Aorta (tissue), 5 donors: Measurements from ENCODE around the gene OPRL1. TPM values are rescaled to one million over a fixed set of nuclear protein-coding genes. Genes with fewer than 3 reads are reported as not detected.
A peak's percentile ranks its signal among the peaks of the same experiment; 100 is the strongest.

Source experiments
- ATAC-seq: fragments of 200-7000 bp; cut with Tn5 transposase; one replicate; pipeline ENCODE4 v1.9.1; 2022; ENCODE audit warnings: moderate library complexity; ENCODE audit not compliant: low FRiP score
- DNase-seq, 2 donors: peaks; one replicate each; pipeline ENCODE4 v3.0.0-alpha.2; 2020
- H3K27ac ChIP-seq, 2 donors: one replicate each; pipeline ENCODE4 v1.5.1; 2013; ENCODE audit warnings: low read length in 2 of 2, mild to moderate bottlenecking in 2 of 2, moderate library complexity in 2 of 2, control low read depth in 1 of 2, inconsistent platforms in 1 of 2, low read depth in 1 of 2
- H3K27me3 ChIP-seq, 2 donors: one replicate each; pipeline ENCODE4 v1.6.1; 2013; ENCODE audit warnings: control low read depth in 1 of 2, low read length in 1 of 2, mild to moderate bottlenecking in 1 of 2, moderate library complexity in 1 of 2; ENCODE audit not compliant: insufficient read depth in 2 of 2, control insufficient read depth in 1 of 2
- H3K36me3 ChIP-seq, 2 donors: one replicate each; pipeline ENCODE4 v1.6.1; 2013; ENCODE audit warnings: control low read depth in 1 of 2, low read length in 1 of 2, mild to moderate bottlenecking in 1 of 2; ENCODE audit not compliant: insufficient read depth in 2 of 2, control insufficient read depth in 1 of 2
- H3K4me1 ChIP-seq, 2 donors: one replicate each; pipeline ENCODE4 v1.6.1; 2013; ENCODE audit warnings: low read length in 2 of 2, control low read depth in 1 of 2, mild to moderate bottlenecking in 1 of 2, moderate library complexity in 1 of 2; ENCODE audit not compliant: insufficient read depth in 2 of 2, control insufficient read depth in 1 of 2
- H3K4me3 ChIP-seq, 2 donors: one replicate each; pipeline ENCODE4 v1.5.1; 2013; ENCODE audit warnings: low read length in 2 of 2, control low read depth in 1 of 2, mild to moderate bottlenecking in 1 of 2
- H3K9me3 ChIP-seq: one replicate; pipeline ENCODE4 v1.6.1; 2013; ENCODE audit warnings: mild to moderate bottlenecking, low read length; ENCODE audit not compliant: control insufficient read depth
- WGBS, 2 donors: extraction: QIAGEN DNeasy Blood & Tissue Kit; methylation state at CpG; one replicate each; pipeline ENCODE4 v1.1.7; 2013; 5-methylcytosine and 5-hydroxymethylcytosine counted together
- intact Hi-C, 2 donors: fragments of 100-400 bp; cut with DNase I; formaldehyde crosslinking; loops; one replicate each; pipeline versions ENCODE4 v1.14.2 to v1.15.0; 2022
- polyA plus RNA-seq, 2 donors: library from polyadenylated mRNA; stranded (reverse); fragments of 200-250 nt; gene quantifications; one replicate each; pipeline ENCODE4 v1.2.3, GENCODE V29; 2013
- total RNA-seq, 2 donors: library from RNA; stranded (reverse); fragmentation: NEBNext Ultra II Directional; extraction: Animal tissue kit (Norgen Biotek cat#: 25700); gene quantifications; one replicate each; pipeline ENCODE4 v1.2.1, GENCODE V29; 2021
- donor health status: healthy with polysubstance abuse.
- donor health status: Bipolar disorder and iron deficiency.
- donor health status: DM: no; HTN: no; CAD: no.
- donor health status: DM: no; HTN: no; CAD: no.
- donor health status: DM: yes; HTN: yes; CAD: no.

The OPRL1 gene
- total and polyA plus RNA-seq, 4 donors: 0.72 to 2.9 (median 0.95) TPM

DNA sequence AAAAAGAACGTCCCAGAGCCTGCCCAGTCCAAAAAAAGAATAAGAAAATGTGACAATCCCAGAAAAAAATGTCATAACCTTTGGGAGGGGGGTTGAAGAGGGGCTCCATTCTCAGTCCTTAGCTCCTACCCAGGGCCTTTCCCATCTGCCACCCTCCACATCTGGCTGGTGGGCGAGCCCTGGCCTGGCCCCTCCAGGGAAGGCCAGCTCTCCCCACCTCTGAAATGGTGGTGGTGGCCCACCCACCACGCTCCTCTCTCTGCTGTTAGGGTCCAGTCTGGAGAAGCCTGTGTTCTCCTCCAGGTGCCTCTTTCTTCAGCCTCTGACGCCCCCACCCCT lies 979 bp upstream of the OPRL1 start:
- WGBS, 2 donors: 15% methylated on average over 4 of the region's 4 CpGs

DNA sequence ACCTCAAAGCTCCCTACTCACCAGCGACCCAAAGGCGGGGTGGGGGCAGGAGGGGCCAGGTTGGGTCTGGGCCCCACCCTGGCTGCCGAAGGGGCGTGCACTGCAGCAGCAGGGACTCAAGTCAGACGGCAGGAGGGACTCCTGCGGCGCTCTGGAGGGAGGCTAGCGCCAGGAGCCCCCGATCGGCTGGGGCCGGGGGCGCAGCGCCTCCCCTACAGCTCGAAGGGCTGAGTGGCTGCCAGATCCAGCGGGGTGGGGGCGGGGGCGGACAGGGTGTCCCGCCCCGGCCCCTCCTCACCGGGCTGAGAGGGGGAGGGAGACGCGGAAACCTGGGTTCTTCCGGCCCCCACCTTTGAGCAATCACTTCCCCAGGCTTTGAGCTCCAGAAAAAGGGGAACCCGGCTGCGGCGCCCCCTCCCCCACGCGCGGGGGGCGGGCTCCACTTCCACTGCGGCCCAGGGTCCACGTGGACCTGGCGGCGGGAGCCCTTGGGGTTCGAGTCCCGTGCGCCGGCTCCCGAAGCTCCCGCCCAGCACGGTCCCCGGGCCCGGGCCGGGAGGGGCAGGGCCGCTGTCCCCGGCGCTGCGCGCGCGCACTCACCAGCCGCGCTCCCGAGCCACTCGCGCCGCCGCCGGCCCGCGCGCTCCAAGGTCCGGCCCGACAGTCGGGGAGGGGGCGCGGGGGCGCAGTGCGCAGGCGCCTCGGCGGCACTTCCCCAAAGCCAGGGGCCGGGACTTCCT lies 439 bp upstream of the OPRL1 start, which contains the start of gene RGS19:
Gene RGS19 (minus strand): TSS at position 246 of the 740 bp plus-strand sequence. CDS start 2,632 bp downstream, outside the sequence.
- Histone ChIP-seq H3K27ac (no peak within 1 kb of the TSS), H3K4me1 (no peaks in the 10 kb centered on the region), H3K36me3 (no peaks in the 10 kb centered on the region), H3K4me3 (peak within 1 kb of the TSS; percentile 46 to 66), H3K9me3 (no peaks in the 10 kb centered on the region), H3K27me3 (no peaks in the 10 kb centered on the region)
- intact Hi-C loops: no loop called here
- DNase-seq (peak; percentile 90 to 92), ATAC-seq (peak; percentile 67)
- WGBS, 2 donors: 0 to 1% methylated on average over 38 to 73 of the region's 73 CpGs

More for the DNA sequence above, 979 bp upstream of the OPRL1 start:
- no peaks in the 10 kb centered on the region for H3K27me3 ChIP-seq
- DNase-seq (no peak), ATAC-seq (no peak)
- H3K36me3 ChIP-seq: no peaks in the 10 kb centered on the region
- H3K27ac ChIP-seq: no peak overlapping the region
- H3K9me3 ChIP-seq: no peaks in the 10 kb centered on the region
- no peaks in the 10 kb centered on the region for H3K4me1 ChIP-seq
- intact Hi-C loops: no loop called here
- H3K4me3 ChIP-seq: peak overlapping the region; percentile 46 to 66

DNA sequence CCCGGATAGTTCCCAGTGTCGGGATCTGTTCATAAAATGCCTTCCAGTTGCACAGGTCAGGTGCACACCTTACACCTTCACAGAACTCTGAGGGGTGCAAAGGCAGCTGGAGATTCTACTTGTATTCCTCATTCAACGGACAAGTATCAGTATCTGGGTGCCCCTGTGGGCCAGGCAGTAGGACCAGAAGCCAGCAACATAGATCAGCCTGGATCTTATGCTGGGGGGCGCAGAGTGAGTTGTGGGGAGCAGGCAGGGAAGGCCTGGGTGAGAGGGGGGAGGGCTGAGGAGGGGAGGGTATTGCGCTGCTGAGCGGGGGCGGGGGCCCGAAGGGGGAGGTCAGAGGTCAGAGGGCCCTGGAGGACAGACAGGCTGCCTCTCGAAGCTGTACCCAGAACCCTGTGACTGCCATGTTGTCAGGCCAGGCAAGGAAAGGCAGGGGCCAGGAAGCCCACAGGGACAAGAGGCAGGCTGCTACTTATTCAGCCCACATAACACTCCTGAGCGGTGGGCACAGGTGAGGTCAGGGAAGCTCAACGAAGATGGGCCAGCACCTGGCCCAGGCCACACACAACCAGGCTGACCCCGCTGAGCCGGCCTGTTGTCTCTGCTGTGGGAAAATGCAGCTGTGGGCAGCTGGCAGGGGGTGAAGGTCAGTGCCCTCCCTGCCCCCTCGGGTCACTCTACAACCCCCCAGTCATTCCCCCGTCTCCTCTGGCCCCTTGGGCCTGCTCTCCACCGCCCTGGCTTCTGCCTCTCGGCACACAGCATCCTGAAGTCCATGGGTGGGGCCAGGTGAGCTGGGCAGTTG lies 1.1 kb downstream of the OPRL1 start:
- no peaks in the 10 kb centered on the region for H3K36me3 ChIP-seq
- no peaks in the 10 kb centered on the region for H3K27me3 ChIP-seq
- H3K27ac ChIP-seq: no peak overlapping the region
- no peak overlapping the region for H3K4me3 ChIP-seq
- 81 to 86% methylated on average over 16 to 17 of the region's 17 CpGs for WGBS, 2 donors
- no peaks in the 10 kb centered on the region for H3K4me1 ChIP-seq
- ATAC-seq: no peak
- intact Hi-C loops: no loop called here
- no peaks in the 10 kb centered on the region for H3K9me3 ChIP-seq
- no peak for DNase-seq

- WGBS, 2 donors: 87 to 95% methylated on average over 6 of the region's 6 CpGs
- H3K4me1 ChIP-seq: no peaks in the 10 kb centered on the region
- no peaks in the 10 kb centered on the region for H3K27me3 ChIP-seq
- H3K4me3 ChIP-seq: no peak overlapping the region
- intact Hi-C loops: no loop called here
- no peak overlapping the region for H3K27ac ChIP-seq
- no peak for ATAC-seq
- H3K9me3 ChIP-seq: no peaks in the 10 kb centered on the region
- DNase-seq: no peak
- no peaks in the 10 kb centered on the region for H3K36me3 ChIP-seq
Measured at GRCh38 chr20:64081624-64081964, 1.7 kb downstream of the OPRL1 start.

DNA sequence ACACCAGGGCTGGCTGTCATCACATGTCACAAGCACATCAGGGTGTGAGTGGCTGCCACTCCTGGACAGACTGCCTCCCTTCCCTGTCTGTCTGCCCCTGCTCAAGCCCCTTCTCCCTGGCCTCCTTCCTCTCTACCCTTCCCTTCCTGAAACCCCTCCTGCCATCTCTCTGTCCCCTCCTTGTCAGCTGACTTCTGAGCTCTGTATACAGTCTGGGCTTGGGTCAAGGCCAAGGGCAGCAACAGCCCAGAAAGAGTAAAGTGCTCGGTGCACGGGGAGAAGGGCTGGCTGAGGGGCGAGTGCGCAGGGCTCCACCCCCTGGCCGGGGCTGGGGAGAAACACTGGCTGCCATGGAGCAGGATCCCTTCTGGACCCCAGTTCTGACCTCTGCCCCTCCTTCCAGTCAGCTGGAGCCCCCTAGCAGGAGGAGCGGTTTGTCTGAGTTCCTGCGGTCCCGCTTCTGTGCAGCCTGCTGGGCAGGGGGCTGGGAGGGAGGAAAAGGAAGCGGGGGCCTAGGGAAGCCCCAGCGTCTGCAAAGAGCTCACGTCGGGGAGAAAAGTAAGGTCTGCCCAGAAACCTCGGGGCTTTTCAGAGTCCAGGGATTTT lies 2.3 kb downstream of the OPRL1 start:
- intact Hi-C loops: no loop called here
- ATAC-seq: no peak
- DNase-seq: no peak
- Histone ChIP-seq H3K36me3 (no peaks in the 10 kb centered on the region), H3K4me1 (no peaks in the 10 kb centered on the region), H3K27ac (no peak overlapping the region), H3K9me3 (no peaks in the 10 kb centered on the region), H3K4me3 (no peak overlapping the region), H3K27me3 (no peaks in the 10 kb centered on the region)
- 29 to 35% methylated on average over 13 of the region's 13 CpGs for WGBS, 2 donors

GRCh38 chr20:64082820-64083377 lies 3.0 kb downstream of the OPRL1 start:
- Histone ChIP-seq H3K4me3 (no peak overlapping the region), H3K36me3 (no peaks in the 10 kb centered on the region), H3K27me3 (no peaks in the 10 kb centered on the region), H3K4me1 (no peaks in the 10 kb centered on the region), H3K9me3 (no peaks in the 10 kb centered on the region), H3K27ac (no peak overlapping the region)
- WGBS, 2 donors: 26 to 32% methylated on average over 13 of the region's 13 CpGs
- intact Hi-C loops: no loop called here
- no peak for DNase-seq
- no peak for ATAC-seq

DNA sequence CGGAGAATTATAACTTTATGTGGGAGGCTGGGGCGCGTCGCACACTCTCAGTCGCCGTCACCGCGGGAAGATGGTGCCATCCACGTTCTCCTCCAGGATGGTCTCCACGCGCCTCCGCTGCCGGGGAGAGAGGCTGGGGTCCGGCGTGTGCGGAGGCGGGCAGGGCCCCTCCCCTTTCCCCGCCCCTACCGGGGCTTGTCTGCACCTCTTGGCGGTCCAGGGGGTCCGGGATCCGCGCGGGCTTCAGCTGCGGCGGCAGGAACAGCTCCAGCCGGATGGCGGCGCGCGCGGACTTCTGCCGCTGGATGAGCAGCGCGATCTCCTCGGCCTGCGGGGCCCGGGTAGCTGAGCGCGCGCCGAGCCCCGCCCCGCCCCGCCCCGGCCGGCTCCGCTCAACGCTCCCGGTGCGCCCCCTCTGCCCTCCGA lies 3.5 kb downstream of the OPRL1 start:
- ATAC-seq (peak; percentile 65), DNase-seq (peak; percentile 80 to 92)
- 1% methylated on average over 38 to 52 of the region's 52 CpGs for WGBS, 2 donors
- peak overlapping the region in 1 of 2 donors; percentile 27 for H3K4me3 ChIP-seq
- H3K27me3 ChIP-seq: no peaks in the 10 kb centered on the region
- intact Hi-C loops: no loop called here
- no peaks in the 10 kb centered on the region for H3K4me1 ChIP-seq
- H3K9me3 ChIP-seq: no peaks in the 10 kb centered on the region
- H3K36me3 ChIP-seq: no peaks in the 10 kb centered on the region
- H3K27ac ChIP-seq: no peak overlapping the region

GRCh38 chr20:64083804-64084684 lies 4.2 kb downstream of the OPRL1 start, which contains the start of gene LKAAEAR1:
Gene LKAAEAR1 (minus strand): TSS chr20:64084398. CDS start chr20:64084219, 179 bp downstream.
- Histone ChIP-seq H3K4me3 (peak within 1 kb of the TSS in 1 of 2 donors; percentile 27), H3K27me3 (no peaks in the 10 kb centered on the region), H3K4me1 (no peaks in the 10 kb centered on the region), H3K9me3 (no peaks in the 10 kb centered on the region), H3K27ac (no peak within 1 kb of the TSS), H3K36me3 (no peaks in the 10 kb centered on the region)
- DNase-seq (no peak), ATAC-seq (no peak)
- WGBS, 2 donors: 2% methylated on average over 68 to 86 of the region's 86 CpGs
- intact Hi-C loops: no loop called here
